ENCODE results near the gene OTX1.

Gene OTX1

DNA sequence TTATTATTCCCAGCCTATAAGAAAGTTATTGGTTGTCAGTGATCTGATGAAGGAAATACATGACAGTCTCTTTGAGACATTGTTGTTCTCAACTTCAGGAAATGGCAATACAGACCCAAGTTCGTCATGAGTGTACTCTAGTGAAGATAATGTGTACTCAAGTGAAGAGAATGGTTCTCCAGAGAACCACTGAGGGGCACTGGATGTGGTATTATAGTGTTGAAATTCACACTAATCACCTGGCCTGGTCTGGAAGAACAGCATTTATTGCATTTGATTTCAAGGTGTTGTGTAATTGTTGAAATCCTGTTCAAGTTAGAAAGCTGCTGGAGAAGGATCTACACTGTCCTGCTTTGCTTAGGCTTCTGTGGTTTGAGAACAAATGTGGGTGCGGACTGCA lies 23.4 kb upstream of the OTX1 start:
- no peak for TF ChIP-seq MYC (IDR thresholded peaks at IDR 0.05; ENCODE audit: low read depth, low read length)
- TF ChIP-seq, protein P1, sequence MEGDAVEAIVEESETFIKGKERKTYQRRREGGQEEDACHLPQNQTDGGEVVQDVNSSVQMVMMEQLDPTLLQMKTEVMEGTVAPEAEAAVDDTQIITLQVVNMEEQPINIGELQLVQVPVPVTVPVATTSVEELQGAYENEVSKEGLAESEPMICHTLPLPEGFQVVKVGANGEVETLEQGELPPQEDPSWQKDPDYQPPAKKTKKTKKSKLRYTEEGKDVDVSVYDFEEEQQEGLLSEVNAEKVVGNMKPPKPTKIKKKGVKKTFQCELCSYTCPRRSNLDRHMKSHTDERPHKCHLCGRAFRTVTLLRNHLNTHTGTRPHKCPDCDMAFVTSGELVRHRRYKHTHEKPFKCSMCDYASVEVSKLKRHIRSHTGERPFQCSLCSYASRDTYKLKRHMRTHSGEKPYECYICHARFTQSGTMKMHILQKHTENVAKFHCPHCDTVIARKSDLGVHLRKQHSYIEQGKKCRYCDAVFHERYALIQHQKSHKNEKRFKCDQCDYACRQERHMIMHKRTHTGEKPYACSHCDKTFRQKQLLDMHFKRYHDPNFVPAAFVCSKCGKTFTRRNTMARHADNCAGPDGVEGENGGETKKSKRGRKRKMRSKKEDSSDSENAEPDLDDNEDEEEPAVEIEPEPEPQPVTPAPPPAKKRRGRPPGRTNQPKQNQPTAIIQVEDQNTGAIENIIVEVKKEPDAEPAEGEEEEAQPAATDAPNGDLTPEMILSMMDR (IDR thresholded peaks at IDR 0.05; ENCODE audit: low read depth, low read length), result no peak
- H3K4me3 ChIP-seq (ENCODE audit: low read depth, low read length), result no peak overlapping the region
- no peak for DNase-seq (ENCODE audit: low read depth)

DNA sequence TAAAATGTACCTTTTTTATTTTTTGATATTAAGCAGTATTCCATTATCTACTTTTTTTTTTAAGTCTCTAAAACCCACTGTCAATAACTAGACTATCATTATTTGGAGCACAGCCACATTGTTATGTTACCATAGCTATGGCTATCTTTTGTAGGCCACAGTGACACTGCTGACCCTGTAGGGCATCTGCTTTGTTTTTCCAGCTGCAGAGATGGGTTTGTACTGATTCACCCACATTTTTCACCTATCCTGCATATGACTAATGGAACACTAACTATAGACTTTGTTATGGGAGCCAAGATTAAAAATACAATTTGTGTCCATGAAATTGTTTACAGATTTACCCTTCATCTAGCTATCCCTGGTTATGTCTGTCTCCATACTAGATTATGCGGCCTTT lies 21.6 kb upstream of the OTX1 start:
- H3K4me3 ChIP-seq (ENCODE audit: low read depth, low read length), result no peak overlapping the region
- DNase-seq (ENCODE audit: low read depth), result no peak
- TF ChIP-seq POLR2A (IDR thresholded peaks at IDR 0.05; ENCODE audit: extremely low read depth, insufficient read length) (no peak), MYC (IDR thresholded peaks at IDR 0.05; ENCODE audit: low read depth, low read length) (no peak)
- TF ChIP-seq, protein P2, sequence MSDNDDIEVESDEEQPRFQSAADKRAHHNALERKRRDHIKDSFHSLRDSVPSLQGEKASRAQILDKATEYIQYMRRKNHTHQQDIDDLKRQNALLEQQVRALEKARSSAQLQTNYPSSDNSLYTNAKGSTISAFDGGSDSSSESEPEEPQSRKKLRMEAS (IDR thresholded peaks at IDR 0.05; ENCODE audit: low read depth, low read length), result no peak
- TF ChIP-seq, protein P1 (IDR thresholded peaks at IDR 0.05; ENCODE audit: low read depth, low read length), result no peak

DNA sequence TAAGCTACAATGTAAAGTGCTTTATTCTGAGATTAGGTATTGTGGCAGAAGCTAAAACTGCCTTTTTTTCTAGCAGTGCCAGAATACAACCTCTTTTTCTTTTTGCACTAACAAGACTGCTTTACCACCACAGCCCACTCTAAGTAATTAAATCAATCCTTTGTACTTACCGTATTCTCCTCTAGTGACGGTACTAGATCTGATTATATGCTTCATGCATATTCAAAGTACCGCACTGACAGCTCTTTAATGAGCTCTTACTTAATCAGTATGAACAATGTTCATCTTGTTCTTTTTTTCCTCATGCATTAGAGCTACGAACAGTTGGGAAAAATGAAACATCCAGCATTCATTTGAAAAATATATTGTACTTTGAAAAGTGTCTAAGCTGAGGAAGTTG lies 16.1 kb upstream of the OTX1 start:
- no peak overlapping the region for H3K4me3 ChIP-seq (ENCODE audit: low read depth, low read length)
- DNase-seq (ENCODE audit: low read depth), result no peak
- TF ChIP-seq POLR2A (IDR thresholded peaks at IDR 0.05; ENCODE audit: extremely low read depth, insufficient read length), result no peak
- TF ChIP-seq, protein P2 (IDR thresholded peaks at IDR 0.05; ENCODE audit: low read depth, low read length), result no peak
- no peak for TF ChIP-seq MYC (IDR thresholded peaks at IDR 0.05; ENCODE audit: low read depth, low read length)
- TF ChIP-seq, protein P1 (IDR thresholded peaks at IDR 0.05; ENCODE audit: low read depth, low read length), result no peak

DNA sequence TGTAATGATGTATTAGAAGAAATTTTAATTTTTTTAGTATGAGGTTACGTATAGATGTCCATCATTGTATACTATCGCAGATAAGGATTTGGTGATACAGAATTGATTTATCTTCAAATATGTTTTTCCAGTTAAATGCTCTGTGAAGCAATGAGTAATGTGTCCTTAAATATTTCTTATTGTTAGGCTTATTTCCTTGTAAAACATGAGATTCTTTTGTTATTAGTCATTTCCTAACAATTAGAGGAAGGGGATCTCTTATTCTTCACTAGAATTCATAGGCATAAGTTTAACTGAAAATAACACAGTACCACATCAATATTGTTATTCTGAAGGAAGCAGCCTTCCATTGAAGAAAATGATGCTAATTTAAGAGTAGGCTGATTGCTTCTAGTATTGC lies 15.5 kb upstream of the OTX1 start:
- no peak for DNase-seq (ENCODE audit: low read depth)
- no peak overlapping the region for H3K4me3 ChIP-seq (ENCODE audit: low read depth, low read length)
- TF ChIP-seq, protein P2 (IDR thresholded peaks at IDR 0.05; ENCODE audit: low read depth, low read length), result no peak
- TF ChIP-seq MYC (IDR thresholded peaks at IDR 0.05; ENCODE audit: low read depth, low read length) (no peak), POLR2A (IDR thresholded peaks at IDR 0.05; ENCODE audit: extremely low read depth, insufficient read length) (no peak)
- TF ChIP-seq, protein P1 (IDR thresholded peaks at IDR 0.05; ENCODE audit: low read depth, low read length), result no peak

DNA sequence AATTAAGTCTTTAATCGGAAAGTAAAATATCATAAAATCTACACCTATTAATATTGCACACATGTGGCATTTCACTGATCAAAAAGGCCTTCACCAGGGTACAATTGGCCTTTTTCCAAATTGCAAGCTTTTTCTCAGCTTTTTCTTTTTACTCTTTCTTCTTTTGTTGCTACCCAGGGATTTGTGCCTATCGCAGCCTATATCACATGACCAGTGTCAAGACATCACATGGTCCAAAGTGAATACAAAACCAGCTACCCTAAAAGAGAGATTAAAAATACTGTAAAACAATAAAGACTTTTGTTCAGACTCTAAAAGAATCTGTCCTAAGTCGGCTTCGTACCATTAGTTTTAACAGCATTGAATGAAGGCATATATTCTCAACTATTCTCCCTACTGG lies 15.0 kb upstream of the OTX1 start:
- DNase-seq (ENCODE audit: low read depth), result no peak
- TF ChIP-seq MYC (IDR thresholded peaks at IDR 0.05; ENCODE audit: low read depth, low read length), result no peak
- TF ChIP-seq, protein P1 (IDR thresholded peaks at IDR 0.05; ENCODE audit: low read depth, low read length), result no peak
- TF ChIP-seq, protein P2 (IDR thresholded peaks at IDR 0.05; ENCODE audit: low read depth, low read length), result no peak
- TF ChIP-seq POLR2A (IDR thresholded peaks at IDR 0.05; ENCODE audit: extremely low read depth, insufficient read length), result no peak
- H3K4me3 ChIP-seq (ENCODE audit: low read depth, low read length), result no peak overlapping the region

DNA sequence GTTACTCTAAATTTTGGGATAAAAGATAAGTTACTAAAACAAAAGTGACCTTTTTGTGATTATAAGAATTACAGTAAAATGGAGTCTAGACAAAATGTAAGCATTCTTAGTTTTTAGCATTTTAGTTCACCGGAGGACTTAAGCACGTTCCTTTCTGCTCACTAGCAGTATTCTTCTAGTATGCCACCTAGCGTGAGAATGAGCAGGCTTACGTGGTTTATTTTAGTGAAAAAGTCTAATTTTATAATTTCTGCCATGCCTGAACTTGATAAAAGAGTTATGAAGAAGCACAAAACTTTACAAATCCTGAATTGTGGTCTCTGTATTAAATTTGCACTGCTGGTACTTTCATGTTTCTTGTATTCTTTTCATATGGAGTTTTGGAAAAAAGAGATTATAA lies 12.6 kb upstream of the OTX1 start:
- H3K4me3 ChIP-seq (ENCODE audit: low read depth, low read length), result no peak overlapping the region
- DNase-seq (ENCODE audit: low read depth), result no peak
- TF ChIP-seq MYC (IDR thresholded peaks at IDR 0.05; ENCODE audit: low read depth, low read length), result no peak
- TF ChIP-seq, protein P2 (IDR thresholded peaks at IDR 0.05; ENCODE audit: low read depth, low read length), result no peak
- TF ChIP-seq, protein P1 (IDR thresholded peaks at IDR 0.05; ENCODE audit: low read depth, low read length), result no peak
- no peak for TF ChIP-seq POLR2A (IDR thresholded peaks at IDR 0.05; ENCODE audit: extremely low read depth, insufficient read length)
